COLO668 (cell line): ENCODE data around the gene ABCA3.
"Not testable (repeated sequence)": the region's sequence is repeated elsewhere in the genome, so short reads cannot be mapped to it uniquely, and the experiment has no call there.

Experiments used
- DNase-seq: peaks from one replicate; lab custom pipeline; 2025; ENCODE audit not compliant: unreplicated experiment; lab: John Stamatoyannopoulos, UW

The ABCA3 gene

GRCh38 chr16:2340564-2341455 lies at the start of gene ABCA3:
TSS of gene ABCA3 (minus strand) at chr16:2340728. CDS start at chr16:2326466, 14,262 bp downstream.
- peak; percentile 96 for DNase-seq

DNA sequence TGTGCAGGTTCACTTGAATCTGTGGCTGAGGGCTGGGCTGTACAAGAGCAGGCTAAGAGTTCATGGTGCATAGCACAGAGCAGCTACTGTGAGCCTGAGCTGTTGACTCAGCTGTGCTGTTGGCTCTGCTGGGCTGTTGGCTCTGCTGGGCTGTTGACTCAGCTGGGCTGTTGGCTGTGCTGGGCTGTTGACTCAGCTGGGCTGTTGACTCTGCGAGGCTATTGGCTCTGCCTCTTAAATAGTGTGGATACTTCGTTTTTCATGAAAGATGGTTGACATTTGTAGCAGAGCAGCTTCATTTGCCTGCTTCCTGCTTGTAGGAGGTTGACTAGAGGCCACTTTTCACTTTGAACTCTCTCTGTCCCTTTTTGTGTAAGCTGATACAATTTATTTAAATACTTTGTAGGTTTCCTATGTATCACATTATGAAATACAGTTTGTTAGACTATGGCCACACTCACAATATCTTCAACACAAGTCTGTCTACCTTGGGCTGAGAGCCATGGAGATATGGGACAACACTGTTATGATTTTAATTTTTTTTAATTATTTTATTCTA lies 48.4 kb upstream of the ABCA3 start:
- peak; percentile 93 for DNase-seq

DNA sequence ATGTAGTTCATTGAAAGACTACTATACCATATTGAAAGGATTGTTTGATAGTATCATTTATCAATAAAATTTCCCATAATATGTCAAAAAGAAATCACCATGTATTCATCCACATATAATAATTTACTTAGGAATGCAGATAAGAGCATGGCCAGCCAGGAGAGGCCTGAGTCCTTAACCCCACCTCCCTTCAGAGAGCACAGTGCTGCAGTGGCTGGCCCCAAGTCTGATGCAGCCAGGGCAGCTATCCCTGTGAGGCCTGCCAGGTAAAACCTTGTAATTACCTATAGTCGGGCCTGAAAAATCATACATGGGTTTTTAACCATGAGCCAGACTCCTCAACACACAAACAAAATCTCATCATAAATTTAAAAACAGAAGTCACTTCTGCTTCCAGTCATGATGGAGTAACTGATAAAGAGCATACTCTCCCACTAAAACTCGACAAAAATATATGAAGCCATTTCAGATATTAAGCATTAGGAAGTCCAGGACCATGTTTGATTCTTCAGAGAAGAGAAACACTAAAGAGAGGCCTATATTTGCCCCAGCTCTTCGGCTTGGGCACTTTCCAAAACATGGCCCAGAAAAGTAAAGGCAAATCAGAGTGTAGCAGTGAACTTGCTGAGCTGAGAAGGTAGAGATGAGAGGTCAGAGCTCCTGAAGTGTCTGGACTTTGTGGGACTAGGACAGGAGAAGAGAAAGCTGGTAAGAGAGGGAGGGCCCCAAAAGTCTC lies 47.8 kb upstream of the ABCA3 start:
- DNase-seq = no peak

- DNase-seq = no peak
Measured at GRCh38 chr16:2386990-2387389, 46.5 kb upstream of the ABCA3 start.

- DNase-seq = not testable (repeated sequence)
Measured at GRCh38 chr16:2385982-2386381, 45.5 kb upstream of the ABCA3 start.

DNA sequence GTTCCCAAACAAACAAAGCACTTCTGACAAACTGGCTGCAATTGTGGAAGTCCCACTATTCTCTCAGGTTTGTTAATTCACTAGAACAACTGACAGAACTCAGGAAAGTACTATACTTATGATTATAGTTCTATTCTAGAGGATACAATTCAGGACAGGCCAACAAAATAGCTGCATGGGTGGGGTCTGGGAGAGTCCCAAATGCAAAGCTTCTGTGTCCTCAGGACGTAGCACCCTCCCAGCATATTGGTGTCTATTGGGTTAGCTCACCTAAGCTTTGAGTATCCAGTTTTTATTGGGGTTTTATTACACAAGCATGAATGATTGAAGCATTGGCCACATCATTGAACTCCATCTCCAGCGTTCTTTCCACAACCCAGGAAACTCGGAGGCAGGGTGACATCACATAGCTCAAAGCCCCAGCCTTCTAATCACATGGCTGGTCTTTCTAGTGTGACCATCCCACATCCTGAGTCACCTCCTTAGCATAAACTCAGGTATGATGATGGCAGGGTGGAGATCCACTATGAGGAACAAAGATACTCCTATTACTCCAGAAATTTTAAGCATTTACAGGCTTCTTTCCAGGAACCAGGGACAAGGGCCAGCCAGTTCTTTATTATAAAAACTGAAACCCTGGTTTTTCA lies 44.8 kb upstream of the ABCA3 start:
- DNase-seq = peak; percentile 31

GRCh38 chr16:2384426-2384825 lies 43.9 kb upstream of the ABCA3 start:
- no peak for DNase-seq

- DNase-seq = no peak
Measured at GRCh38 chr16:2383501-2383900, 43.0 kb upstream of the ABCA3 start.

GRCh38 chr16:2374644-2375043 lies 34.1 kb upstream of the ABCA3 start:
- DNase-seq = no peak

DNA sequence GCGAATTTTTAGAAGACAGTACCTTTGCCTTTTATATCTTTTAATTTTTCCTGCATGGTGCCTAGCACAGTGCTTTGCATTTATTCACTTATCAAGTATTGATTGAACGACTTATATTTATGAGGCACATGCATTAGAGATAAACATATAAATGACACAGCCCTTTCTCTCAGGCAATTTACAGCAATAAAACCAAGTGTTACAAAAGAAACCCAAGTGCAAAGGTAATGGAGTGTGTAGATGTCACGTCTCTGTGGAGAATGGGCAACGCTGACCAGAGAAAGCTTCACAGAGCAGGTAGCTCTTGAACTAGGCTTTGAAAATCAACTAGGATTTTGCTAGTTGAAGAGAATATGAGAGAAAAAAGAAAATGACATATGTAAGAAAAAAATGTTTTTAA lies 32.6 kb upstream of the ABCA3 start:
- no peak for DNase-seq

DNA sequence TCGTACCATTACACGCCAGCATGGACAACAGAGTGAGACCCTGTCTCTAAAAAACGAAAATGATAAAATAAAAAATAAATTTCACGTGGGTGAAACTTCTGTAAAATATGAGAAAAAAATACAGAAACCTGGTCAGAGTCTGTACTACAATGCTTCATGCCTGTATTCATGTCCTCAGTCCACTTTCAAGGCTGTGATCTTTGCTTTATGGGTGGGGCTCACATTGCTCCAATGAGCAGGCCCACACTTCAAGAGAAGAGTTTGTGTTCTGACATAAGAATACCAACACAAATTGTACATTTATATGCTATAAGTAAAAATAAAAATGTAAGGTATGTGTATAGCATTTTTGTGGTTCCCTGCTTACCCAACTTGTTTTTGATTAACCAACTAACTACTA lies 32.2 kb upstream of the ABCA3 start:
- DNase-seq = no peak

DNA sequence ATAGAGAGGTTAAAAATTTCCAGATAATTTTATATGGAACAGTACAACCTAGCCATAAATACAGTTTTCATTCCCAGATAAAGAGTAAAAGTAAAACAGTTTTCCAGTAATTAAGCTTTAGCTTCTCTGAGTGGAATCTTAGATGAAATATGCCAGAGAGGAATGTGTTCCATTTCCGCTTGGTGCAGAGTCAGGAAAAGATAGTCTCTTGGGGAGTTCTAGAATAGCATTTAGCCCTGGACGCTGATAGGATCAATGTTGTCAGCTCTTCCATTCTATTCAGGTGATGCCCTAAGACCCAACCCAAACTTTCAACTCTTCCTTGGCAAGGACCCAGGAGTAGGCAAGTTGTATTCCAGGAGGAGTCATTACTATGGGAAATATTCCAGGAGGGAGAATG lies 30.9 kb upstream of the ABCA3 start:
- no peak for DNase-seq

GRCh38 chr16:2370721-2371120 lies 30.2 kb upstream of the ABCA3 start:
- no peak for DNase-seq

DNA sequence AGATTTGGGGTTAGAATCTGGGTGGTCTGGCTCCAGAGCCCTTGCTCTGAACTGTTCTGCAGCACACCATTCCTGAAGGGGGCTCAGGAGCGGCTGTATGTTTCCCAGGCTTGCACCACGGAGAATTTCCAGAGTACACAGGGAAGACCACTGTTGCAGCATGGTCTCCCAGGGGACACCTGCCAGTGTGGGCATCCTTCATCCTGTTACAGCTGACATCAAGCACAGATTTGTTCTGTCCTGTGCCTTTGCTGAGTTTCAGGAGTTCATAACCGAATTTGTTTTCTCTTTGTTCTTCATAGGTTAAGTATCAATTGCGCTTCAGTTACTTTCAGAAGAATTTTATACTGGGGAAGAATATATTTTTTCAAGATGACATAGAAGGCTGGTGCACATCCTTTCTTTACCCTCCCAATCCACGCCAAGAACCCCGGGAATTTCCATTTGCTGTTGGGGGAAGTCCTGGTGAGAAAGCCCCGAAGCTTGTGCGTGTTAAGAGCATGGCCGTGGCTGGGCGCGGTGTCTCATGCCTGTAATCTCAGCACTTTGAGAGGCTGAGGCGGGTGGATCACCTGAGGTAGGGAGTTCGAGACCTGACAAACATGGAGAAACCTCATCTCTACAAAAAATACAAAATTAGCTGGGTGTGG lies 26.3 kb upstream of the ABCA3 start:
- no peak for DNase-seq

DNA sequence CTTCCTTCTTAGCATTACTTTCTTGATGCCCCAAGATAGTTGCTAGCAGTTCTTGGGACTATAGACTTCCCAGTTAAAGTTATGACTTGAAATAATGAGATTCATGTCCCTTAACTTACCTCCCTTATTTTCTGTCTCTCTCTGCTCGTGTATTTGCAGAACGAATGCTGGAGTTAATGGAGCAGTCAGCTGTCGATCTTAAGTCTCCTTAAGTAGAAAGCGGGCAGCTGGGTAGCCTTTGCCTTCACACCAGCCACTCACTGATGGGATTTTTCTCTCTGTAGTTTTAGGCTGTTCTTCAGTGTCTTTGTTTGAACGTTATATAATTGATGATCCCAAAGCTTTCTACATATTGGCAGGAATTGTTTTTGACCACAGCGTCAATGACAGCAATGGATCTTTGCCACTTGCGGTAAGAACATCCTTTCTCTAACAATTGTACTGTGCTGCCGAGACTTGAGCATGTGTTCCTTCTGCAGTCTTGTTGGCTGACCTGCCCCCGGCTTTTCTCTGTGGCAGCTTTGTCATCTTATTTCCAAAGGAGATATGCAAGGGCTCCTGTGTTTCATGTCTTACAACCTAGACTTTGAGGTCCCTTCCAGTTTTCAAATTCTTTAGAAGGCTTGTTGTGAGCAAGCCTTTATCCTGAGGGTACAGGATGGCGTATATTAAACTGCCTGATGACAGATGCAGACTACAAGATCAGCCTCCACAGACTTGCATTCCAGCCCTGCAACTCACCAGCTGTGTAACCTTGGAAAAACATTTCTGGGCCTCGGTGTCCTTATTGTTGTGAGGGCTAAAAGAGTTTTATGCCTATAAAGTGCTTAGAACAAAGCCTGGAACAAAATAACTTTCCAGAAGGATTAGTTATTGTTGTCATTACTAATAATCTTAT lies 25.1 kb upstream of the ABCA3 start:
- DNase-seq = no peak

DNA sequence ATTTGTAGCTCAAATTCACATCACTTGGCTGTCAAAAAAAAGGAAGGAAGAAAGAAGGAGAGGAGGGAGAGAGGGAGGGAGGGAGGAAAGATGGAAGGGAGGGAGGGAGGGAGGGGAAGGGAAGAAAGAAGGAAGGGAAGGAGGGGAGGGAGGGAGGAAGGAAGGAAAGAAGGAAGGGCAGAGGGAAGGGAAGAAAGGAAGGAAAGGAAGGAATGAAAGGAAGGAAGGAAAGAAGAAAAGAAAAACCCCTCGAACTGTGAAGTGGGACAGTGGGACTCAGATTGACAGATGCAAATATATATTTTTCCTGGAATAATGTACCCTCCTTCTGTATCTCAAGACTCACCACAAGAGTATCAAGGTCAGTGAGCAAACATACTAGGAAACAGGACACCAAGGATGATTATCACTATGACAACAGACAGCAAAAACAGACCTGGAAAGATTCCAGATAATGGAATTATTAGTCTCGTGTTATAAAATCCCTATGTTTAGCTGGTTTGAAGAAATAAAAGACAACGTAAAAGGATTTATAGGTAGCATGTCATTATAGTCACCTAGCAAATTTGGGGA lies 24.2 kb upstream of the ABCA3 start:
- no peak for DNase-seq

DNA sequence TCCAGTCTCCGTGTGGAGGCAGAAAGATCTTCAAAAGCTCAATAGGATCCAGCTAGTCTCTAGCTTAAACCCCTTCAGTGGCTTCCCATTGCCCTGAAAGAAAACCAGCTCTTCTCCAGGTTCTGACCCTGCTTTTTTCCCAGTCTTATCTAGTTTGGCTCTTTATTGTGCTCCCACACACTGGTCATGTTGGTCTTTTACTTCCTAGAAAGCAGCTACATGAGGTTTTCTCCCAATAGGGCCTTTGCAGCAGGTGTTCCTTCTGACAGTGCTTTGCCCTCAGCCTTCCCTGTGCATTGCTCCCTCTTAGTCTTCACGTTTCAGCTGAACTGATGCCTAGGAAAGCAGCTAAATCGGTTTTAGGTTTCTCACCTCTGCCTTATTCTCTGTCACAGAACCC lies 21.7 kb upstream of the ABCA3 start:
- no peak for DNase-seq

DNA sequence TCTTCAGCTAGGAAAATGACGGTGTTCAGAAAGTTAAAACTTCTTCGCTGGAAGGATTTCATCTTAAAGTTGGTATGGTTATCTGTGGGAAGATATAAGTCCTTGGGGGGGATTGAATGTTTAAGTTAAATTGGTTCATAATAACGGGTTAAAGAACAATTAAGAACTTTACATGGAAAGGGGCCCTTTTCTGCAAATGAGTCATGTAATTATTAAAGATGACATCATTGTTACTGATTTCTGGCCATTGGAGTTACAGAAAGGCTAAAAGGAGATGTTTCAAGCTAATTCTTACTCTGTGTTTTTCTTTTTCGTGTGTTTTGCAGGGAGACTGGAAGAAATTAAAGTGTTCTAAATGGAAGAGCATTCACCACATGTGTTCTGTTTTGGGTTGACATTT lies 20.6 kb upstream of the ABCA3 start:
- DNase-seq = no peak

GRCh38 chr16:2359919-2360318 lies 19.4 kb upstream of the ABCA3 start:
- no peak for DNase-seq

GRCh38 chr16:2358811-2359210 lies 18.3 kb upstream of the ABCA3 start:
- DNase-seq = no peak
